Skeletal muscle satellite cell (primary cell): Measurements from ENCODE around the gene POT1.

ENCODE experiments used
- H3K27me3 ChIP-seq: 2 replicates; pipeline ENCODE4 v1.7.0; 2013; ENCODE audit warnings: low read length; ENCODE audit not compliant: control insufficient read depth, insufficient read depth
- H3K36me3 ChIP-seq: 2 replicates; pipeline ENCODE4 v1.7.0; 2013; ENCODE audit warnings: mild to moderate bottlenecking, control low read depth, low read length; ENCODE audit not compliant: insufficient read depth
- H3K4me1 ChIP-seq: 2 replicates; pipeline ENCODE4 v1.7.0; 2013; ENCODE audit warnings: low read length; ENCODE audit not compliant: control insufficient read depth, insufficient read depth
- H3K4me2 ChIP-seq: 2 replicates; pipeline ENCODE4 v1.7.0; 2013; ENCODE audit warnings: mild to moderate bottlenecking, low read length
- H3K4me3 ChIP-seq: 2 replicates; pipeline ENCODE4 v1.7.0; 2013; ENCODE audit warnings: low read length
- H3K9ac ChIP-seq: 2 replicates; pipeline ENCODE4 v1.7.0; 2013; ENCODE audit warnings: mild to moderate bottlenecking, low read depth, low read length, moderate library complexity
- H3K9me3 ChIP-seq: replicated peaks from 2 replicates; pipeline ENCODE4 v1.7.0; 2013; ENCODE audit warnings: mild to moderate bottlenecking, control low read depth, low read length

Gene POT1

DNA sequence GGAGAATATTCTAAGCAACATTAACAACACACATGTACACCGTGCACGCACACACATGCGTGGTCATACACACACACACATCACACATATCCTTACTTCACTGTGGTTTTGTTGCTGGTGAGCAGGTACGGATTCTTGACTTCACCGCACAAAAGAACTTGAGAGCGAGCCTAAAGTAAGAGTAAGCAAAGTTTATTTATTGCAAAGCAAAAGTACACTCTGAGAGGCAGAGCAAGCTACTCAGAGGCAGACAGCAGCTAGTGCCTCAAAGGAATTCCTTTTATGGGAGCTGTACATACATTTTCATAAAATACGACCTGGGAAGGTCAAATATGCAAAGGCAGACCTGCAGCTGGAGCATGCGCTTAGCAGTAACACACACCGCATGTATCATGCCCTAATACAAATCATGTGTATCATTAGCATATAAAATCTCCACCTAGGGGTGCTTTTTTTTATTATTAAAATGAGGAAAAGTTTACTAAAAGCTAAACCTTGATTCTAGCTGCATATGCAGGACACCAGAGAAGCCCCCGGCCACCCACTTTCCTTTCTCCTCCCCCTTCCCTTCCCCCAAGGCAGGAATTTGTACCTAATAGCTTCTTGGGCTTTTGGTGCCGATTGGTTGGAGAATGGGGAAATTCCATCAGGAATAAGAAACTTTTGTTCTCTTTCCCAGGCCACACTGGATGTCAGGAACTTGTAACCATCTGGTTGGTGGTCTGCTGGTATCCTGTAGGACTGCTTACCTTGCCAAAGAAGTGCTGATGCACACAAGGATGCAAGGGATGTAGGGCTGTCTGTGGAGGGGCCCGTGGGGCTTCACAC is 147.5 kb downstream of the POT1 start:
- H3K4me3 ChIP-seq, result no peak overlapping the region
- no peak overlapping the region for H3K4me2 ChIP-seq
- peaks cover 3% of the 10 kb centered on the region for H3K27me3 ChIP-seq
- H3K9ac ChIP-seq, result no peak overlapping the region
- H3K4me1 ChIP-seq, result no peaks in the 10 kb centered on the region
- no peaks in the 10 kb centered on the region for H3K36me3 ChIP-seq
- no peaks in the 10 kb centered on the region for H3K9me3 ChIP-seq

GRCh38 chr7:124781418-124781817 is 148.2 kb downstream of the POT1 start:
- Histone ChIP-seq H3K27me3 (peaks cover 3% of the 10 kb centered on the region), H3K4me3 (no peak overlapping the region), H3K36me3 (no peaks in the 10 kb centered on the region), H3K9me3 (no peaks in the 10 kb centered on the region), H3K9ac (no peak overlapping the region), H3K4me1 (no peaks in the 10 kb centered on the region), H3K4me2 (no peak overlapping the region)

DNA sequence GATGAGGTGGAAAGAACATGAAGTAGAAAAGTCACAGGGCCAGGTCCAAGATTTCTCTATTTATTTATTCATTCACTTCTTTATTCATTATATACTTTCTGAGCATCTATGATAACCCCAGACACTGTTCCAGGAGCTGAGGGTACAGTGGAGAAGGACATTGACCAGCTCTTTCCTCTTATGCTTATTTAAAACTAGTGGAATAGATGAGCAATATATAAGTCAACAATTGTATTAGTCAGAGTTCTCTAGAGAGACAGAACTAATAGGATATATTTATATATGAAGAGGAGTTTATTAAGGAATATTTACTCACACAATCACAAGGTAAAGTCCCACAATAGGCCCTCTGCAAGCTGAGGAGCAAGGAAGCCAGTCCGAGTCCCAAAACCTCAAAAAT is 149.0 kb downstream of the POT1 start:
- Histone ChIP-seq H3K9ac (no peak overlapping the region), H3K36me3 (no peaks in the 10 kb centered on the region), H3K4me1 (no peaks in the 10 kb centered on the region), H3K9me3 (no peaks in the 10 kb centered on the region), H3K27me3 (peaks cover 3% of the 10 kb centered on the region), H3K4me2 (no peak overlapping the region), H3K4me3 (no peak overlapping the region)

GRCh38 chr7:124780056-124780455 is 149.6 kb downstream of the POT1 start:
- Histone ChIP-seq H3K9me3 (no peaks in the 10 kb centered on the region), H3K9ac (no peak overlapping the region), H3K4me3 (no peak overlapping the region), H3K4me1 (no peaks in the 10 kb centered on the region), H3K4me2 (no peak overlapping the region), H3K27me3 (peaks cover 3% of the 10 kb centered on the region), H3K36me3 (no peaks in the 10 kb centered on the region)

GRCh38 chr7:124779620-124780019 is 150.0 kb downstream of the POT1 start:
- H3K9ac ChIP-seq, result no peak overlapping the region
- H3K4me1 ChIP-seq, result no peaks in the 10 kb centered on the region
- H3K36me3 ChIP-seq, result no peaks in the 10 kb centered on the region
- H3K4me2 ChIP-seq, result no peak overlapping the region
- H3K4me3 ChIP-seq, result no peak overlapping the region
- H3K27me3 ChIP-seq, result peaks cover 3% of the 10 kb centered on the region
- H3K9me3 ChIP-seq, result no peaks in the 10 kb centered on the region

DNA sequence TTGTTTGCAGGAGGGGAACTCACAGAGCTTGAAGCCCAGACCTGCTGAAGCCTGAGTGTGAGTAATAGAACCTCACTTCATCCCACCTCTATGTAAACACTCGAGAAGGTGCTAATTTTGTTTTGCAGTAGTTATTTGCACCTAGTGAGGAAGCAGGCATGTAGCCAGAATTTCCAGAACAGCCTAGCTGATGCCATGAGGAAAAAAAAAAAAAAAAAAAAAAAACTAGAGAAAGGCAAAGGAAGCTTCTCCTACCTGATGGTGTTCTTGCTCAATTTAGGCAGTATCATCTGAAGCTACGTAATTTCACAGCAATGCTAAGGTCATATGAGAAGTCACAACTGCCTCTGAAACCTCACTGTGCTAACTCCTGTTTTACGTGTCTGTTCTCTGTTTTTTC is 150.4 kb downstream of the POT1 start:
- Histone ChIP-seq H3K36me3 (no peaks in the 10 kb centered on the region), H3K9me3 (no peaks in the 10 kb centered on the region), H3K4me3 (no peak overlapping the region), H3K4me1 (no peaks in the 10 kb centered on the region), H3K27me3 (peaks cover 3% of the 10 kb centered on the region), H3K9ac (no peak overlapping the region), H3K4me2 (no peak overlapping the region)

- peaks cover 13% of the 10 kb centered on the region for H3K27me3 ChIP-seq
- H3K4me1 ChIP-seq, result no peaks in the 10 kb centered on the region
- H3K4me2 ChIP-seq, result no peak overlapping the region
- H3K4me3 ChIP-seq, result no peak overlapping the region
- no peak overlapping the region for H3K9ac ChIP-seq
- H3K9me3 ChIP-seq, result no peaks in the 10 kb centered on the region
- H3K36me3 ChIP-seq, result no peaks in the 10 kb centered on the region
These were observed 152.4 kb downstream of the POT1 start for GRCh38 chr7:124777268-124777667.

- no peaks in the 10 kb centered on the region for H3K36me3 ChIP-seq
- H3K4me3 ChIP-seq, result no peak overlapping the region
- H3K4me1 ChIP-seq, result no peaks in the 10 kb centered on the region
- H3K27me3 ChIP-seq, result peaks cover 13% of the 10 kb centered on the region
- H3K9me3 ChIP-seq, result no peaks in the 10 kb centered on the region
- no peak overlapping the region for H3K4me2 ChIP-seq
- H3K9ac ChIP-seq, result no peak overlapping the region
These were observed 153.5 kb downstream of the POT1 start for GRCh38 chr7:124776153-124776552.

- Histone ChIP-seq H3K4me2 (no peak overlapping the region), H3K9me3 (no peaks in the 10 kb centered on the region), H3K36me3 (no peaks in the 10 kb centered on the region), H3K27me3 (peaks cover 13% of the 10 kb centered on the region), H3K4me3 (no peak overlapping the region), H3K4me1 (no peaks in the 10 kb centered on the region), H3K9ac (no peak overlapping the region)
These were observed 154.2 kb downstream of the POT1 start for GRCh38 chr7:124775422-124775821.

DNA sequence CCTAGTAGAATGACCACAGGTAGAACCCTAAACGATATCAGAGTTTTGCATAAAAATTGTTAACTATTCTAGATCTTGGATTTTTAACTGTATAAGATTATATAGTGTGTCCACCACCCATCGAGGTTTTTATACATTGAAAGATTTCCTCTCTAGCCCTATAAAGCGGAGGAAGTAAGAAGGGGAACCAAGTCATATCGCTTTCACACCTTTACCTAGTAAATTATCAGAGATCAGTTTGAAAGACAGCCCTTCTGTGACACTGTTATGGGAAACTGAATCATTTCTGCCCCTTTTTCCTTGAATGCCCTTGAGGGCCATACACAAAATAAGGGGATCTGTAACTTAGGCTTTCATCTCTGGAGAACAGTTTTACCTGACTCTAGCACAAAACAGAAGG is 155.7 kb downstream of the POT1 start:
- H3K36me3 ChIP-seq, result no peaks in the 10 kb centered on the region
- no peak overlapping the region for H3K4me3 ChIP-seq
- H3K27me3 ChIP-seq, result peaks cover 13% of the 10 kb centered on the region
- H3K4me1 ChIP-seq, result no peaks in the 10 kb centered on the region
- H3K9ac ChIP-seq, result no peak overlapping the region
- H3K9me3 ChIP-seq, result no peaks in the 10 kb centered on the region
- H3K4me2 ChIP-seq, result no peak overlapping the region

DNA sequence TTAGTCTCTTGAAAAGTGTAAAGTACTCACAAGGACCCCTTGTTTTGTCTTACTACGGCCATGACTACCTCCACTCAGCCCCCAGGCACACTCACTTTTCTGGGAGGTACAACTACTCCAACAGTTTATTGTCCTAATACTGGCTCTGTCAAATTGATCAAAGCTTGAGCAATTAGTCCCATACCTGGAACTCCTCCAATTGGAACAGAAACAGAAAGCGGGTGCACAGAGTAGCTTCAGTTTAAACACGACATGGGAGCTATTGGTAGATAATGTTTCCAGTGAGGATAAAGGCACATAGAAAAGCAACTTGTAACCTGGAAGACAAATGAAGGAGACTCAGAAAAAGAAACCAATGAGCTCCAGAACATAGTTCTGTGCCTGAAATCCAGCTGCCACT is 156.3 kb downstream of the POT1 start:
- no peaks in the 10 kb centered on the region for H3K4me1 ChIP-seq
- H3K36me3 ChIP-seq, result no peaks in the 10 kb centered on the region
- H3K4me2 ChIP-seq, result no peak overlapping the region
- peaks cover 13% of the 10 kb centered on the region for H3K27me3 ChIP-seq
- H3K9me3 ChIP-seq, result no peaks in the 10 kb centered on the region
- H3K9ac ChIP-seq, result no peak overlapping the region
- no peak overlapping the region for H3K4me3 ChIP-seq
